A549 (cell line): ENCODE results near the gene PPP1R15A.

Experiments used
- CTCF ChIP-seq: fragments of >200 bp; sonication (Bioruptor Twin); formaldehyde crosslinking; IDR thresholded peaks from 3 replicates; pipeline ENCODE4 v1.5.1; 2016
- EP300 ChIP-seq, 2 experiments: fragments of >200 bp; sonication (Bioruptor Twin); formaldehyde crosslinking; IDR thresholded peaks; 2 replicates in 1 of 2; 3 replicates in 1 of 2; pipeline ENCODE4 v1.6.1; 2016 to 2017
- HDAC2 ChIP-seq: fragments of 200-600 bp; sonication (generic); IDR thresholded peaks from 2 replicates; pipeline ENCODE4 v1.6.1; 2016
- HMGXB4 ChIP-seq: fragments of 250-450 bp; sonication (Bioruptor Pico); IDR thresholded peaks from 2 replicates; pipeline ENCODE4 v1.5.0; 2021; ENCODE audit warnings: mild to moderate bottlenecking, moderate library complexity, borderline replicate concordance
- POLR2A ChIP-seq: IDR thresholded peaks from 2 replicates; pipeline ENCODE4 v1.6.1; 2012; ENCODE audit warnings: mild to moderate bottlenecking, low read length
- RCOR1 ChIP-seq: fragments of 150-350 bp; IDR thresholded peaks from 2 replicates; pipeline ENCODE4 v1.6.1; 2014; ENCODE audit warnings: antibody characterized with exemption, low read length, low read depth
- RFX5 ChIP-seq: fragments of 450-650 bp; IDR thresholded peaks from 2 replicates; pipeline ENCODE4 v1.7.1; 2014; ENCODE audit warnings: antibody characterized with exemption, mild to moderate bottlenecking, moderate library complexity

GRCh38 chr19:48835734-48836088, 36.5 kb upstream of the PPP1R15A start:
- TF ChIP-seq RFX5 (peak; percentile 47; the same call in 1 of the 2 replicates), POLR2A (no peak), HMGXB4 (no peak), CTCF (peak; percentile 98), EP300 (IDR thresholded peaks at IDR 0.05) (no peak), HDAC2 (no peak), RCOR1 (no peak)
